Nephron progenitor cell (in vitro differentiated cells): ENCODE data around the gene RASL12.

Experiments used
- DNase-seq: peaks from one replicate; pipeline ENCODE4 v3.0.0; 2021
- H3K27ac Mint-ChIP-seq: 2 replicates; pipeline ENCODE4 v1.8.0; 2021; ENCODE audit warnings: mild to moderate bottlenecking, moderate library complexity, mixed read lengths
- H3K27me3 Mint-ChIP-seq: 2 replicates; pipeline ENCODE4 v1.8.0; 2021; ENCODE audit warnings: mild to moderate bottlenecking, low read depth, mixed read lengths; ENCODE audit not compliant: poor library complexity
- H3K36me3 Mint-ChIP-seq: 2 replicates; pipeline ENCODE4 v1.8.0; 2021; ENCODE audit warnings: low read depth, mixed read lengths
- H3K4me1 Mint-ChIP-seq: 2 replicates; pipeline ENCODE4 v1.8.0; 2021; ENCODE audit warnings: mixed read lengths
- H3K4me3 Mint-ChIP-seq: 2 replicates; pipeline ENCODE4 v1.8.0; 2021; ENCODE audit warnings: mild to moderate bottlenecking, moderate library complexity, mixed read lengths
- H3K9me3 Mint-ChIP-seq: 2 replicates; pipeline ENCODE4 v1.8.0; 2021; ENCODE audit warnings: mild to moderate bottlenecking, moderate library complexity, mixed read lengths
- CTCF ChIP-seq: fragments of 200-600 bp; sonication (generic); IDR thresholded peaks from 2 replicates; pipeline ENCODE4 v1.5.0; 2021; ENCODE audit warnings: antibody characterized with exemption

The RASL12 gene

GRCh38 chr15:65088643-65089021, 20.8 kb upstream of the RASL12 start:
- TF ChIP-seq CTCF, result no peak
- peaks cover 11% of the 10 kb centered on the region for H3K27me3 Mint-ChIP-seq
- no peak for DNase-seq
- H3K4me3 Mint-ChIP-seq, result no peak overlapping the region
- peaks cover 75% of the 10 kb centered on the region for H3K4me1 Mint-ChIP-seq
- no peaks in the 10 kb centered on the region for H3K36me3 Mint-ChIP-seq
- no peaks in the 10 kb centered on the region for H3K9me3 Mint-ChIP-seq
- H3K27ac Mint-ChIP-seq, result no peak overlapping the region

GRCh38 chr15:65087873-65088642, 20.3 kb upstream of the RASL12 start:
- H3K27ac Mint-ChIP-seq, result no peak overlapping the region
- peaks cover 11% of the 10 kb centered on the region for H3K27me3 Mint-ChIP-seq
- no peak overlapping the region for H3K4me3 Mint-ChIP-seq
- no peaks in the 10 kb centered on the region for H3K9me3 Mint-ChIP-seq
- H3K4me1 Mint-ChIP-seq, result peaks cover 81% of the 10 kb centered on the region
- H3K36me3 Mint-ChIP-seq, result no peaks in the 10 kb centered on the region
- no peak for TF ChIP-seq CTCF
- no peak for DNase-seq

GRCh38 chr15:65087411-65087810, 19.6 kb upstream of the RASL12 start:
- Mint-ChIP-seq H3K4me1 (peaks cover 82% of the 10 kb centered on the region), H3K4me3 (no peak overlapping the region), H3K27ac (peak overlapping the region; percentile 68), H3K36me3 (no peaks in the 10 kb centered on the region), H3K9me3 (no peaks in the 10 kb centered on the region), H3K27me3 (peaks cover 11% of the 10 kb centered on the region)
- no peak for TF ChIP-seq CTCF
- DNase-seq, result no peak

- TF ChIP-seq CTCF, result peak; percentile 4
- Mint-ChIP-seq H3K9me3 (no peaks in the 10 kb centered on the region), H3K27me3 (peaks cover 11% of the 10 kb centered on the region), H3K4me1 (peaks cover 82% of the 10 kb centered on the region), H3K27ac (no peak overlapping the region), H3K4me3 (no peak overlapping the region), H3K36me3 (no peaks in the 10 kb centered on the region)
- no peak for DNase-seq
Measured at GRCh38 chr15:65086680-65087111, 18.9 kb upstream of the RASL12 start.

GRCh38 chr15:65085990-65086679, 18.3 kb upstream of the RASL12 start:
- Mint-ChIP-seq H3K27me3 (peaks cover 11% of the 10 kb centered on the region), H3K9me3 (no peaks in the 10 kb centered on the region), H3K4me3 (peak overlapping the region; percentile 12), H3K36me3 (no peaks in the 10 kb centered on the region), H3K27ac (no peak overlapping the region), H3K4me1 (peaks cover 83% of the 10 kb centered on the region)
- DNase-seq, result peak; percentile 58
- TF ChIP-seq CTCF, result peak; percentile 49
